ENCODE results near the gene ZDHHC11B.
"Not testable (repeated sequence)": the region's sequence is repeated elsewhere in the genome, so short reads cannot be mapped to it uniquely, and the experiment has no call there.

GRCh38 chr5:716740-717139 lies 67.8 kb downstream of the ZDHHC11B start:
- TF ChIP-seq CTCF (IDR thresholded peaks at IDR 0.05; ENCODE audit: low read depth, low read length); EZH2phosphoT487 (IDR thresholded peaks at IDR 0.05; ENCODE audit: low read depth): not testable (repeated sequence)

All from OCI-LY3 (cell line).